GM23338 (cell line): ENCODE measurements around the gene SCP2. TPM values are rescaled to one million over a fixed set of nuclear protein-coding genes. Genes with fewer than 3 reads are reported as not detected.

Source experiments
- ATAC-seq: fragments of 200-7000 bp; cut with Tn5 transposase; 3 replicates; pipeline ENCODE4 v1.9.1; 2020
- DNase-seq: peaks from one replicate; pipeline ENCODE4 v3.0.0-alpha.2; 2015; ENCODE audit warnings: low spot score
- H2AFZ ChIP-seq: fragments of 200-600 bp; sonication (generic); 2 replicates; pipeline ENCODE4 v1.8.0; 2016; ENCODE audit warnings: antibody characterized with exemption, mild to moderate bottlenecking, moderate library complexity
- H3F3A ChIP-seq: fragments of 200-600 bp; sonication (generic); replicated peaks from 2 replicates; pipeline ENCODE4 v1.8.0; 2017; ENCODE audit warnings: antibody characterized with exemption, mixed run types, low read depth
- H3K27ac ChIP-seq: fragments of 200-600 bp; sonication (generic); 2 replicates; pipeline ENCODE4 v1.6.1; 2016; ENCODE audit warnings: low read depth
- H3K27me3 ChIP-seq: fragments of 200-600 bp; sonication (generic); 2 replicates; pipeline ENCODE4 v1.8.0; 2016; ENCODE audit warnings: mild to moderate bottlenecking, mixed run types, moderate library complexity; ENCODE audit not compliant: insufficient read depth
- H3K36me3 ChIP-seq: fragments of 200-600 bp; sonication (generic); 2 replicates; pipeline ENCODE4 v1.8.0; 2016; ENCODE audit warnings: mild to moderate bottlenecking; ENCODE audit not compliant: insufficient read depth
- H3K4me1 ChIP-seq: fragments of 200-600 bp; sonication (generic); 2 replicates; pipeline ENCODE4 v1.8.0; 2016; ENCODE audit warnings: mild to moderate bottlenecking, moderate library complexity; ENCODE audit not compliant: insufficient read depth
- H3K4me2 ChIP-seq: fragments of 200-600 bp; sonication (generic); 2 replicates; pipeline ENCODE4 v1.7.1; 2017; ENCODE audit warnings: mixed run types
- H3K4me3 ChIP-seq: fragments of 200-600 bp; sonication (generic); 2 replicates; pipeline ENCODE4 v1.6.1; 2016; ENCODE audit warnings: mixed run types
- H3K79me2 ChIP-seq: fragments of 200-600 bp; sonication (generic); replicated peaks from 2 replicates; pipeline ENCODE4 v1.8.0; 2017; ENCODE audit warnings: mild to moderate bottlenecking; ENCODE audit not compliant: insufficient read depth
- H3K9me2 ChIP-seq: fragments of 200-600 bp; sonication (generic); 2 replicates; pipeline ENCODE4 v1.8.0; 2017; ENCODE audit not compliant: insufficient read depth
- H4K20me1 ChIP-seq: fragments of 200-600 bp; sonication (generic); replicated peaks from 2 replicates; pipeline ENCODE4 v1.8.0; 2017; ENCODE audit warnings: mild to moderate bottlenecking; ENCODE audit not compliant: insufficient read depth
- H3K27ac Mint-ChIP-seq: 2 replicates; pipeline ENCODE4 v1.8.0; 2020; ENCODE audit warnings: inconsistent platforms, mild to moderate bottlenecking, moderate library complexity, mixed read lengths
- H3K27me3 Mint-ChIP-seq: 3 replicates; pipeline ENCODE4 v1.8.0; 2022; ENCODE audit warnings: low read depth, mild to moderate bottlenecking, moderate library complexity, mixed read lengths, inconsistent platforms; ENCODE audit not compliant: insufficient read depth, poor library complexity
- H3K36me3 Mint-ChIP-seq: 3 replicates; pipeline ENCODE4 v1.8.0; 2021; ENCODE audit warnings: low read depth, mild to moderate bottlenecking, inconsistent platforms, moderate library complexity, mixed read lengths
- H3K4me1 Mint-ChIP-seq: 3 replicates; pipeline ENCODE4 v1.8.0; 2020; ENCODE audit warnings: mild to moderate bottlenecking, inconsistent platforms, mixed read lengths
- H3K4me3 Mint-ChIP-seq: 3 replicates; pipeline ENCODE4 v1.8.0; 2021; ENCODE audit warnings: moderate library complexity, mild to moderate bottlenecking, inconsistent platforms, mixed read lengths
- H3K9me3 Mint-ChIP-seq: 3 replicates; pipeline ENCODE4 v1.8.0; 2020; ENCODE audit warnings: moderate library complexity, mild to moderate bottlenecking, inconsistent platforms, mixed read lengths
- CREB1 ChIP-seq: fragments of 250-450 bp; sonication (Bioruptor Pico); IDR thresholded peaks from 2 replicates; pipeline ENCODE4 v1.5.0; 2020; ENCODE audit warnings: low read depth, mild to moderate bottlenecking, moderate library complexity
- ETS1 ChIP-seq: IDR thresholded peaks from 2 replicates; pipeline ENCODE4 v1.6.1; 2016; ENCODE audit warnings: antibody characterized with exemption
- NANOG ChIP-seq: IDR thresholded peaks from 2 replicates; pipeline ENCODE4 v1.6.1; 2016; ENCODE audit warnings: antibody characterized with exemption, borderline replicate concordance
- REST ChIP-seq: IDR thresholded peaks from one replicate; pipeline ENCODE4 v1.6.1; 2018; ENCODE audit warnings: antibody characterized with exemption; ENCODE audit not compliant: unreplicated experiment
- ZNF114 ChIP-seq: fragments of 250-450 bp; sonication (Bioruptor Pico); IDR thresholded peaks from 2 replicates; pipeline ENCODE4 v1.5.0; 2020; ENCODE audit warnings: mild to moderate bottlenecking, moderate library complexity
- polyA plus RNA-seq: library from polyadenylated mRNA; unstranded; fragments of >200 nt; fragmentation: Nextera tagmentation; extraction: Ambion mirVana; gene quantifications from 2 replicates; pipeline ENCODE4 v1.2.1, GENCODE V29; 2016
- total RNA-seq: library from RNA; depleted of rRNA; stranded (reverse); fragments of >200 nt; shearing (Covaris generic); gene quantifications from 2 replicates; pipeline ENCODE4 v1.2.3, GENCODE V29; 2014
- TF ChIP-seq, protein P1 (sequence below), 2 experiments: fragments of 200-600 bp in 1 of 2; sonication (generic) in 1 of 2; conservative IDR thresholded peaks; 2 replicates each; pipeline versions ENCODE4 v1.5.1 to v1.6.1; 2016 to 2017; ENCODE audit warnings: antibody characterized with exemption in 2 of 2, low read depth in 2 of 2, mild to moderate bottlenecking in 2 of 2, moderate library complexity in 1 of 2

SCP2 gene
- total and polyA plus RNA-seq, 2 experiments from 2014 or later = 66.3 to 116 TPM

GRCh38 chr1:53047737-53048736 lies 121.0 kb downstream of the SCP2 start:
- peaks cover 37% of the 10 kb centered on the region for H3K4me1 ChIP-seq
- no peak overlapping the region for H3K27ac Mint-ChIP-seq
- H3K4me2 ChIP-seq = 0 out of 2 replicates have a peak overlapping the region, but pooled peaks have one; percentile 50
- no peaks in the 10 kb centered on the region for H3K9me3 Mint-ChIP-seq
- H3K36me3 ChIP-seq = no peaks in the 10 kb centered on the region
- TF ChIP-seq, protein P1, sequence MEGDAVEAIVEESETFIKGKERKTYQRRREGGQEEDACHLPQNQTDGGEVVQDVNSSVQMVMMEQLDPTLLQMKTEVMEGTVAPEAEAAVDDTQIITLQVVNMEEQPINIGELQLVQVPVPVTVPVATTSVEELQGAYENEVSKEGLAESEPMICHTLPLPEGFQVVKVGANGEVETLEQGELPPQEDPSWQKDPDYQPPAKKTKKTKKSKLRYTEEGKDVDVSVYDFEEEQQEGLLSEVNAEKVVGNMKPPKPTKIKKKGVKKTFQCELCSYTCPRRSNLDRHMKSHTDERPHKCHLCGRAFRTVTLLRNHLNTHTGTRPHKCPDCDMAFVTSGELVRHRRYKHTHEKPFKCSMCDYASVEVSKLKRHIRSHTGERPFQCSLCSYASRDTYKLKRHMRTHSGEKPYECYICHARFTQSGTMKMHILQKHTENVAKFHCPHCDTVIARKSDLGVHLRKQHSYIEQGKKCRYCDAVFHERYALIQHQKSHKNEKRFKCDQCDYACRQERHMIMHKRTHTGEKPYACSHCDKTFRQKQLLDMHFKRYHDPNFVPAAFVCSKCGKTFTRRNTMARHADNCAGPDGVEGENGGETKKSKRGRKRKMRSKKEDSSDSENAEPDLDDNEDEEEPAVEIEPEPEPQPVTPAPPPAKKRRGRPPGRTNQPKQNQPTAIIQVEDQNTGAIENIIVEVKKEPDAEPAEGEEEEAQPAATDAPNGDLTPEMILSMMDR (conservative IDR thresholded peaks at IDR 0.05; ENCODE audit: low read depth in 2 of 2) = no peak
- no peak for TF ChIP-seq REST
- no peak for TF ChIP-seq ETS1
- TF ChIP-seq ZNF114 (CRISPR knock-in tag) = no peak
- TF ChIP-seq CREB1 (CRISPR knock-in tag) = no peak
- no peak for TF ChIP-seq NANOG
- no peak overlapping the region for H3K4me3 ChIP-seq
- H3K79me2 ChIP-seq = no peaks in the 10 kb centered on the region
- H3K27ac ChIP-seq = no peak overlapping the region
- H3K27me3 ChIP-seq = no peaks in the 10 kb centered on the region
- H3K36me3 Mint-ChIP-seq = no peaks in the 10 kb centered on the region
- H3K4me1 Mint-ChIP-seq = peaks cover 37% of the 10 kb centered on the region; the same call in 2 of the 3 replicates
- H3K9me2 ChIP-seq = no peaks in the 10 kb centered on the region
- no peaks in the 10 kb centered on the region for H3F3A ChIP-seq
- no peak overlapping the region for H2AFZ ChIP-seq
- no peaks in the 10 kb centered on the region for H3K27me3 Mint-ChIP-seq
- no peak overlapping the region for H3K4me3 Mint-ChIP-seq
- no peak for DNase-seq
- ATAC-seq = peak; percentile 46; the same call in 2 of the 3 replicates
- H4K20me1 ChIP-seq = no peaks in the 10 kb centered on the region
